Breast epithelium (tissue), 3 donors: ENCODE data around the gene ADD1.

Experiments
- POLR2A ChIP-seq: fragments of 450-650 bp; IDR thresholded peaks from one replicate; pipeline ENCODE4 v1.6.1; 2016; ENCODE audit warnings: antibody characterized with exemption, mild to moderate bottlenecking, moderate library complexity
- POLR2AphosphoS5 ChIP-seq, 3 donors: sonication (generic); formaldehyde crosslinking; IDR thresholded peaks; one replicate each; pipeline ENCODE4 v1.6.1; 2017; ENCODE audit warnings: antibody characterized with exemption in 3 of 3
- TF ChIP-seq, protein P1 (sequence below), 3 donors: fragments of 450-650 bp; IDR thresholded peaks; one replicate each; pipeline ENCODE4 v1.5.1; 2016 to 2017; ENCODE audit warnings: antibody characterized with exemption in 3 of 3, mild to moderate bottlenecking in 3 of 3, moderate library complexity in 3 of 3

DNA sequence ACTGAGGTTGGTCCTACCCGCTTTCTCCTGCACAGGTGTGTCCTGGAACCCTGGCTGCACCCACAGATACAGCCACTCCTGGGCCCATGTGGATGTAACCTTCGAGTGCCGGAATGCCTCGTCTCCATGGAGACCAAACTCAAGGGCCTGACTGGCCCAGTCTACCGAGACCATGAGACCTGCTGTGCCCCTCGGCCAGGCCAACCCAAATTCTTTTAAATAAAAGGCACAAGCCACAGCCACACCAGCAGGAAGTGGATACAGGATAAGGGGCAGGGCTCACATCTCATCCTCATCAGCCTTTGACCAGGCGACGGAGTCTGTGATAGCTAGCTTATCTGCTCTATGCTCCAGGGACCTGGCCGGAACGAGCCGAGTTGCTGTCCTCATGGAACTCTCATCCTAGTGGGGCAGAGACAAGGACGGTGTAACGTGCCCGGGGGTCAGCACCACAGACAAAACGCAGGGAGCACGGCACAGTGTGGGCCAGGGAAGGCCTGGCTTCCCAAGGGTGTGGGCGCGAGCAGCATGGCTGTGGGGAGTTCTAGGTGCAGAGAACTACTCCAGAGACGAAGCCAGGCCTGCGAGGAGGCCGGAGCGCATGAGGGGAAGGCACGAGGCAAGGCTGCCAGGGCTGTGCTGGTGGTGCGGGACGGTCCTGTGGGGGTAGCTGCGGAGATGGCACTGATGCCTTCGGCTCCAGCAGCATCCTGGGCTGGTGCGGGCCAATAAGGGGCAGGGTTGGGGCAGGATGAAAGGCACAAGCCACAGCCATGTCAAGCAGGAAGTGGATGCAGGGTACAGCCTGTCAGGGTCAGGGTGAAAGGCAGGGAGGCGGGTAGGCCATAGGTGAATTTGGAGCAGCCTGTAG is 96.9 kb downstream of the ADD1 start:
- TF ChIP-seq, protein P1, sequence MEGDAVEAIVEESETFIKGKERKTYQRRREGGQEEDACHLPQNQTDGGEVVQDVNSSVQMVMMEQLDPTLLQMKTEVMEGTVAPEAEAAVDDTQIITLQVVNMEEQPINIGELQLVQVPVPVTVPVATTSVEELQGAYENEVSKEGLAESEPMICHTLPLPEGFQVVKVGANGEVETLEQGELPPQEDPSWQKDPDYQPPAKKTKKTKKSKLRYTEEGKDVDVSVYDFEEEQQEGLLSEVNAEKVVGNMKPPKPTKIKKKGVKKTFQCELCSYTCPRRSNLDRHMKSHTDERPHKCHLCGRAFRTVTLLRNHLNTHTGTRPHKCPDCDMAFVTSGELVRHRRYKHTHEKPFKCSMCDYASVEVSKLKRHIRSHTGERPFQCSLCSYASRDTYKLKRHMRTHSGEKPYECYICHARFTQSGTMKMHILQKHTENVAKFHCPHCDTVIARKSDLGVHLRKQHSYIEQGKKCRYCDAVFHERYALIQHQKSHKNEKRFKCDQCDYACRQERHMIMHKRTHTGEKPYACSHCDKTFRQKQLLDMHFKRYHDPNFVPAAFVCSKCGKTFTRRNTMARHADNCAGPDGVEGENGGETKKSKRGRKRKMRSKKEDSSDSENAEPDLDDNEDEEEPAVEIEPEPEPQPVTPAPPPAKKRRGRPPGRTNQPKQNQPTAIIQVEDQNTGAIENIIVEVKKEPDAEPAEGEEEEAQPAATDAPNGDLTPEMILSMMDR (IDR thresholded peaks at IDR 0.05): no peak
- TF ChIP-seq POLR2A (no peak), POLR2AphosphoS5 (IDR thresholded peaks at IDR 0.05) (no peak)
